GM23338 (cell line): Measurements from ENCODE around the gene PLD1. TPM values are rescaled to one million over a fixed set of nuclear protein-coding genes. Genes with fewer than 3 reads are reported as not detected.
A peak's percentile ranks its signal among the peaks of the same experiment; 100 is the strongest.

Experiments
- ATAC-seq: fragments of 200-7000 bp; cut with Tn5 transposase; 3 replicates; pipeline ENCODE4 v1.9.1; 2020
- DNase-seq: peaks from one replicate; pipeline ENCODE4 v3.0.0-alpha.2; 2015; ENCODE audit warnings: low spot score
- H2AFZ ChIP-seq: fragments of 200-600 bp; sonication (generic); 2 replicates; pipeline ENCODE4 v1.8.0; 2016; ENCODE audit warnings: antibody characterized with exemption, mild to moderate bottlenecking, moderate library complexity
- H3F3A ChIP-seq: fragments of 200-600 bp; sonication (generic); replicated peaks from 2 replicates; pipeline ENCODE4 v1.8.0; 2017; ENCODE audit warnings: antibody characterized with exemption, mixed run types, low read depth
- H3K27ac ChIP-seq: fragments of 200-600 bp; sonication (generic); 2 replicates; pipeline ENCODE4 v1.6.1; 2016; ENCODE audit warnings: low read depth
- H3K27me3 ChIP-seq: fragments of 200-600 bp; sonication (generic); 2 replicates; pipeline ENCODE4 v1.8.0; 2016; ENCODE audit warnings: mild to moderate bottlenecking, mixed run types, moderate library complexity; ENCODE audit not compliant: insufficient read depth
- H3K36me3 ChIP-seq: fragments of 200-600 bp; sonication (generic); 2 replicates; pipeline ENCODE4 v1.8.0; 2016; ENCODE audit warnings: mild to moderate bottlenecking; ENCODE audit not compliant: insufficient read depth
- H3K4me1 ChIP-seq: fragments of 200-600 bp; sonication (generic); 2 replicates; pipeline ENCODE4 v1.8.0; 2016; ENCODE audit warnings: mild to moderate bottlenecking, moderate library complexity; ENCODE audit not compliant: insufficient read depth
- H3K4me2 ChIP-seq: fragments of 200-600 bp; sonication (generic); 2 replicates; pipeline ENCODE4 v1.7.1; 2017; ENCODE audit warnings: mixed run types
- H3K4me3 ChIP-seq: fragments of 200-600 bp; sonication (generic); 2 replicates; pipeline ENCODE4 v1.6.1; 2016; ENCODE audit warnings: mixed run types
- H3K79me2 ChIP-seq: fragments of 200-600 bp; sonication (generic); replicated peaks from 2 replicates; pipeline ENCODE4 v1.8.0; 2017; ENCODE audit warnings: mild to moderate bottlenecking; ENCODE audit not compliant: insufficient read depth
- H3K9me2 ChIP-seq: fragments of 200-600 bp; sonication (generic); 2 replicates; pipeline ENCODE4 v1.8.0; 2017; ENCODE audit not compliant: insufficient read depth
- H4K20me1 ChIP-seq: fragments of 200-600 bp; sonication (generic); replicated peaks from 2 replicates; pipeline ENCODE4 v1.8.0; 2017; ENCODE audit warnings: mild to moderate bottlenecking; ENCODE audit not compliant: insufficient read depth
- H3K27ac Mint-ChIP-seq: 2 replicates; pipeline ENCODE4 v1.8.0; 2020; ENCODE audit warnings: inconsistent platforms, mild to moderate bottlenecking, moderate library complexity, mixed read lengths
- H3K27me3 Mint-ChIP-seq: 3 replicates; pipeline ENCODE4 v1.8.0; 2022; ENCODE audit warnings: low read depth, mild to moderate bottlenecking, moderate library complexity, mixed read lengths, inconsistent platforms; ENCODE audit not compliant: insufficient read depth, poor library complexity
- H3K36me3 Mint-ChIP-seq: 3 replicates; pipeline ENCODE4 v1.8.0; 2021; ENCODE audit warnings: low read depth, mild to moderate bottlenecking, inconsistent platforms, moderate library complexity, mixed read lengths
- H3K4me1 Mint-ChIP-seq: 3 replicates; pipeline ENCODE4 v1.8.0; 2020; ENCODE audit warnings: mild to moderate bottlenecking, inconsistent platforms, mixed read lengths
- H3K4me3 Mint-ChIP-seq: 3 replicates; pipeline ENCODE4 v1.8.0; 2021; ENCODE audit warnings: moderate library complexity, mild to moderate bottlenecking, inconsistent platforms, mixed read lengths
- H3K9me3 Mint-ChIP-seq: 3 replicates; pipeline ENCODE4 v1.8.0; 2020; ENCODE audit warnings: moderate library complexity, mild to moderate bottlenecking, inconsistent platforms, mixed read lengths
- CREB1 ChIP-seq: fragments of 250-450 bp; sonication (Bioruptor Pico); IDR thresholded peaks from 2 replicates; pipeline ENCODE4 v1.5.0; 2020; ENCODE audit warnings: low read depth, mild to moderate bottlenecking, moderate library complexity
- EZH2 ChIP-seq: fragments of 200-600 bp; sonication (generic); IDR thresholded peaks from one replicate; pipeline ENCODE4 v1.8.0; 2017; ENCODE audit warnings: antibody characterized with exemption, mild to moderate bottlenecking, low read depth; ENCODE audit not compliant: unreplicated experiment
- EZH2phosphoT487 ChIP-seq: fragments of 200-600 bp; sonication (generic); IDR thresholded peaks from one replicate; pipeline ENCODE4 v1.8.1; 2018; ENCODE audit warnings: antibody characterized with exemption; ENCODE audit not compliant: unreplicated experiment
- NANOG ChIP-seq: IDR thresholded peaks from 2 replicates; pipeline ENCODE4 v1.6.1; 2016; ENCODE audit warnings: antibody characterized with exemption, borderline replicate concordance
- STAT1 ChIP-seq: IDR thresholded peaks from one replicate; pipeline ENCODE4 v1.6.1; 2016; ENCODE audit warnings: antibody characterized with exemption; ENCODE audit not compliant: unreplicated experiment
- ZNF331 ChIP-seq: fragments of 250-450 bp; sonication (Bioruptor Pico); IDR thresholded peaks from 2 replicates; pipeline ENCODE4 v1.5.0; 2020; ENCODE audit warnings: low read depth, mild to moderate bottlenecking, moderate library complexity
- polyA plus RNA-seq: library from polyadenylated mRNA; unstranded; fragments of >200 nt; fragmentation: Nextera tagmentation; extraction: Ambion mirVana; gene quantifications from 2 replicates; pipeline ENCODE4 v1.2.1, GENCODE V29; 2016
- total RNA-seq: library from RNA; depleted of rRNA; stranded (reverse); fragments of >200 nt; shearing (Covaris generic); gene quantifications from 2 replicates; pipeline ENCODE4 v1.2.3, GENCODE V29; 2014
- TF ChIP-seq, protein P1 (sequence below): fragments of 250-450 bp; sonication (Bioruptor Pico); IDR thresholded peaks from 2 replicates; pipeline ENCODE4 v1.5.0; 2020; ENCODE audit warnings: mild to moderate bottlenecking, moderate library complexity
- TF ChIP-seq, protein P2 (sequence below): IDR thresholded peaks from 2 replicates; pipeline ENCODE4 v1.6.1; 2016; ENCODE audit warnings: antibody characterized with exemption

Gene PLD1
- total and polyA plus RNA-seq, 2 experiments from 2014 or later, result 1.4 to 2.2 TPM

DNA sequence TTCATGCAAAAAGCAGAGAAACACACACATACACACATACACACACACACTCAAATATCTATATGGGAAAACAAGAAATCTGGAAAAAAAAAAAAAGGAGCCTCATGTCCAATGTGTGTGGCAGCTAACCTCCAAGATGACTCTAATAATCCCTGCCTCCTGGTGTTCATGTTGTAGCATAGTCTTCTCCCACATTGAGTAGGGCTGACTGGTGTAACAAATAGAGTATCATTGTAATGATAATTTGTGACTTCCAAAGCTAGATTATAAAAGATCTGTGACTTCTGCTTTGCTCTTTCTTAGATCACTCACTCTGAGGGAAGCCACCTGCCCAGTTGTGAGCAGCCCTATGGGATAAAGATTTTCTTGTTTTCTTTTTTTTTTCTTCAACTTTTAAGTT, 219.2 kb downstream of the PLD1 start (continued):
- TF ChIP-seq, protein P1, sequence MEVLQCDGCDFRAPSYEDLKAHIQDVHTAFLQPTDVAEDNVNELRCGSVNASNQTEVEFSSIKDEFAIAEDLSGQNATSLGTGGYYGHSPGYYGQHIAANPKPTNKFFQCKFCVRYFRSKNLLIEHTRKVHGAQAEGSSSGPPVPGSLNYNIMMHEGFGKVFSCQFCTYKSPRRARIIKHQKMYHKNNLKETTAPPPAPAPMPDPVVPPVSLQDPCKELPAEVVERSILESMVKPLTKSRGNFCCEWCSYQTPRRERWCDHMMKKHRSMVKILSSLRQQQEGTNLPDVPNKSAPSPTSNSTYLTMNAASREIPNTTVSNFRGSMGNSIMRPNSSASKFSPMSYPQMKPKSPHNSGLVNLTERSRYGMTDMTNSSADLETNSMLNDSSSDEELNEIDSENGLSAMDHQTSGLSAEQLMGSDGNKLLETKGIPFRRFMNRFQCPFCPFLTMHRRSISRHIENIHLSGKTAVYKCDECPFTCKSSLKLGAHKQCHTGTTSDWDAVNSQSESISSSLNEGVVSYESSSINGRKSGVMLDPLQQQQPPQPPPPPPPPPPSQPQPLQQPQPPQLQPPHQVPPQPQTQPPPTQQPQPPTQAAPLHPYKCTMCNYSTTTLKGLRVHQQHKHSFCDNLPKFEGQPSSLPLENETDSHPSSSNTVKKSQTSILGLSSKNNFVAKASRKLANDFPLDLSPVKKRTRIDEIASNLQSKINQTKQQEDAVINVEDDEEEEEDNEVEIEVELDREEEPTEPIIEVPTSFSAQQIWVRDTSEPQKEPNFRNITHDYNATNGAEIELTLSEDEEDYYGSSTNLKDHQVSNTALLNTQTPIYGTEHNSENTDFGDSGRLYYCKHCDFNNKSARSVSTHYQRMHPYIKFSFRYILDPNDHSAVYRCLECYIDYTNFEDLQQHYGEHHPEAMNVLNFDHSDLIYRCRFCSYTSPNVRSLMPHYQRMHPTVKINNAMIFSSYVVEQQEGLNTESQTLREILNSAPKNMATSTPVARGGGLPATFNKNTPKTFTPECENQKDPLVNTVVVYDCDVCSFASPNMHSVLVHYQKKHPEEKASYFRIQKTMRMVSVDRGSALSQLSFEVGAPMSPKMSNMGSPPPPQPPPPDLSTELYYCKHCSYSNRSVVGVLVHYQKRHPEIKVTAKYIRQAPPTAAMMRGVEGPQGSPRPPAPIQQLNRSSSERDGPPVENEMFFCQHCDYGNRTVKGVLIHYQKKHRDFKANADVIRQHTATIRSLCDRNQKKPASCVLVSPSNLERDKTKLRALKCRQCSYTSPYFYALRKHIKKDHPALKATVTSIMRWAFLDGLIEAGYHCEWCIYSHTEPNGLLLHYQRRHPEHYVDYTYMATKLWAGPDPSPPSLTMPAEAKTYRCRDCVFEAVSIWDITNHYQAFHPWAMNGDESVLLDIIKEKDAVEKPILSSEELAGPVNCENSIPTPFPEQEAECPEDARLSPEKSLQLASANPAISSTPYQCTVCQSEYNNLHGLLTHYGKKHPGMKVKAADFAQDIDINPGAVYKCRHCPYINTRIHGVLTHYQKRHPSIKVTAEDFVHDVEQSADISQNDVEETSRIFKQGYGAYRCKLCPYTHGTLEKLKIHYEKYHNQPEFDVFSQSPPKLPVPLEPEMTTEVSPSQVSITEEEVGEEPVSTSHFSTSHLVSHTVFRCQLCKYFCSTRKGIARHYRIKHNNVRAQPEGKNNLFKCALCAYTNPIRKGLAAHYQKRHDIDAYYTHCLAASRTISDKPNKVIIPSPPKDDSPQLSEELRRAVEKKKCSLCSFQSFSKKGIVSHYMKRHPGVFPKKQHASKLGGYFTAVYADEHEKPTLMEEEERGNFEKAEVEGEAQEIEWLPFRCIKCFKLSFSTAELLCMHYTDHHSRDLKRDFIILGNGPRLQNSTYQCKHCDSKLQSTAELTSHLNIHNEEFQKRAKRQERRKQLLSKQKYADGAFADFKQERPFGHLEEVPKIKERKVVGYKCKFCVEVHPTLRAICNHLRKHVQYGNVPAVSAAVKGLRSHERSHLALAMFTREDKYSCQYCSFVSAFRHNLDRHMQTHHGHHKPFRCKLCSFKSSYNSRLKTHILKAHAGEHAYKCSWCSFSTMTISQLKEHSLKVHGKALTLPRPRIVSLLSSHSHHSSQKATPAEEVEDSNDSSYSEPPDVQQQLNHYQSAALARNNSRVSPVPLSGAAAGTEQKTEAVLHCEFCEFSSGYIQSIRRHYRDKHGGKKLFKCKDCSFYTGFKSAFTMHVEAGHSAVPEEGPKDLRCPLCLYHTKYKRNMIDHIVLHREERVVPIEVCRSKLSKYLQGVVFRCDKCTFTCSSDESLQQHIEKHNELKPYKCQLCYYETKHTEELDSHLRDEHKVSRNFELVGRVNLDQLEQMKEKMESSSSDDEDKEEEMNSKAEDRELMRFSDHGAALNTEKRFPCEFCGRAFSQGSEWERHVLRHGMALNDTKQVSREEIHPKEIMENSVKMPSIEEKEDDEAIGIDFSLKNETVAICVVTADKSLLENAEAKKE (CRISPR knock-in tag), result no peak
- TF ChIP-seq ZNF331 (CRISPR knock-in tag) (no peak), EZH2phosphoT487 (no peak), NANOG (no peak), STAT1 (no peak)
- TF ChIP-seq, protein P2, sequence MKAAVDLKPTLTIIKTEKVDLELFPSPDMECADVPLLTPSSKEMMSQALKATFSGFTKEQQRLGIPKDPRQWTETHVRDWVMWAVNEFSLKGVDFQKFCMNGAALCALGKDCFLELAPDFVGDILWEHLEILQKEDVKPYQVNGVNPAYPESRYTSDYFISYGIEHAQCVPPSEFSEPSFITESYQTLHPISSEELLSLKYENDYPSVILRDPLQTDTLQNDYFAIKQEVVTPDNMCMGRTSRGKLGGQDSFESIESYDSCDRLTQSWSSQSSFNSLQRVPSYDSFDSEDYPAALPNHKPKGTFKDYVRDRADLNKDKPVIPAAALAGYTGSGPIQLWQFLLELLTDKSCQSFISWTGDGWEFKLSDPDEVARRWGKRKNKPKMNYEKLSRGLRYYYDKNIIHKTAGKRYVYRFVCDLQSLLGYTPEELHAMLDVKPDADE, result no peak

DNA sequence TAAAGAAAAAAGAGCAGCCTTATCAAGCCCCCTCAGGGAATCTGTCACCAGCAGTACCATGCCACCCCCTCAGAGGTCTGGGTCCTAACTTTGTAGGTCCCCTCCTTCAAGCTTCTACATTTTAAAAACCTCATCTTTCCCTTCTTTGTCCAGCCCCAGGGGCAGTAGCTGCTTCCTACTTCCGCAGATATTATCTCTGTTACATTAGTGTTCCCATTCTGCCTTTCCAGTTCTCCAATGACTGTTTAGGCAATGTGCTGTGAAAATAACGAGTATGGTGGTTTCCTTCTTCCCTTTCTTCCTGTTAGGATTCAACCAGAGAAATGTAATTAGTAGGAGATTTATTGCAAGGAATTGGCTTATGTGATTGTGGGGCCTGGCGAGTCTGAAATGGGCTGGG, 224.0 kb downstream of the PLD1 start:
- Mint-ChIP-seq H3K4me1 (peaks cover 8% of the 10 kb centered on the region), H3K27me3 (peaks cover 3% of the 10 kb centered on the region), H3K4me3 (no peak overlapping the region), H3K27ac (no peak overlapping the region), H3K36me3 (no peaks in the 10 kb centered on the region), H3K9me3 (no peaks in the 10 kb centered on the region)
- TF ChIP-seq, protein P2, result no peak
- TF ChIP-seq EZH2, result no peak
- TF ChIP-seq CREB1 (CRISPR knock-in tag), result no peak
- TF ChIP-seq, protein P1 (CRISPR knock-in tag), result no peak
- H2AFZ ChIP-seq, result 0 out of 2 replicates have a peak overlapping the region, but pooled peaks have one; percentile 10
- H3K4me1 ChIP-seq, result peaks cover 3% of the 10 kb centered on the region
- no peak overlapping the region for H3K4me2 ChIP-seq
- H3K36me3 ChIP-seq, result no peaks in the 10 kb centered on the region
- ATAC-seq, result no peak
- DNase-seq, result no peak
- H3K27me3 ChIP-seq, result no peaks in the 10 kb centered on the region
- no peaks in the 10 kb centered on the region for H4K20me1 ChIP-seq
- H3K79me2 ChIP-seq, result no peaks in the 10 kb centered on the region
- H3K4me3 ChIP-seq, result no peak overlapping the region
- no peak overlapping the region for H3K27ac ChIP-seq
- H3K9me2 ChIP-seq, result no peaks in the 10 kb centered on the region
- H3F3A ChIP-seq, result no peaks in the 10 kb centered on the region
